ENCODE results near the gene KRT7.
"Not testable (repeated sequence)": the region's sequence is repeated elsewhere in the genome, so short reads cannot be mapped to it uniquely, and the experiment has no call there.

KRT7 gene

DNA sequence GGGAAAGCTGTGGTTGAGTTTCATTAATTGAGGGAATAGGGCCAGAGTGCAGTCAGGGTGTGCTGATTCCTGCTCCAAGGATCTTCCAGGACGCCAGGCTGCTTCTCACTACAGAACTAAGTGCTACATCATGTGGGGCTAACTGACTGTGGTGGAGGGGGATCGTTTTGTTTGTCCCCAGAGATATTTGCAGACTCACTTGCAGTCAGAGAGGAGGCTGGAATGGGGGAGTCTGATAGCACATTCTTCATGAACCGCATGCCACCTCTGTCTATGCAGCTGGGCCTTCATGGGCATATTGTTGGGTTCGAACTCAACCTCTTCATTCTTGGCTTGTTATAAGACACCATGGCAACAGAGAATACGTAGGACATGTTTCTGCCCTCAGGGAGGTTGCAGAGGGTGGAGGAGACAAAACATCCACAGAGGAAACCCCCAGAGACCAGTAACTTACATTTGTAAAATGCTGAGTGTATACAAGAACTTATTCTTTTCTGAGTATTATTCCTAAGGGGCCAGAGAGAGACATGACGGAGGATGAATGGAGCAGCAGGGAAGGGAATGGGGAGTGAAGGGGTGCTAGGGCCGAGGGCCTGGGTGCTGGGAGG lies 13.0 kb downstream of the KRT7 start:
- no peak for DNase-seq

- no peak for DNase-seq
Measured at GRCh38 chr12:52246720-52247621, 13.9 kb downstream of the KRT7 start.

DNA sequence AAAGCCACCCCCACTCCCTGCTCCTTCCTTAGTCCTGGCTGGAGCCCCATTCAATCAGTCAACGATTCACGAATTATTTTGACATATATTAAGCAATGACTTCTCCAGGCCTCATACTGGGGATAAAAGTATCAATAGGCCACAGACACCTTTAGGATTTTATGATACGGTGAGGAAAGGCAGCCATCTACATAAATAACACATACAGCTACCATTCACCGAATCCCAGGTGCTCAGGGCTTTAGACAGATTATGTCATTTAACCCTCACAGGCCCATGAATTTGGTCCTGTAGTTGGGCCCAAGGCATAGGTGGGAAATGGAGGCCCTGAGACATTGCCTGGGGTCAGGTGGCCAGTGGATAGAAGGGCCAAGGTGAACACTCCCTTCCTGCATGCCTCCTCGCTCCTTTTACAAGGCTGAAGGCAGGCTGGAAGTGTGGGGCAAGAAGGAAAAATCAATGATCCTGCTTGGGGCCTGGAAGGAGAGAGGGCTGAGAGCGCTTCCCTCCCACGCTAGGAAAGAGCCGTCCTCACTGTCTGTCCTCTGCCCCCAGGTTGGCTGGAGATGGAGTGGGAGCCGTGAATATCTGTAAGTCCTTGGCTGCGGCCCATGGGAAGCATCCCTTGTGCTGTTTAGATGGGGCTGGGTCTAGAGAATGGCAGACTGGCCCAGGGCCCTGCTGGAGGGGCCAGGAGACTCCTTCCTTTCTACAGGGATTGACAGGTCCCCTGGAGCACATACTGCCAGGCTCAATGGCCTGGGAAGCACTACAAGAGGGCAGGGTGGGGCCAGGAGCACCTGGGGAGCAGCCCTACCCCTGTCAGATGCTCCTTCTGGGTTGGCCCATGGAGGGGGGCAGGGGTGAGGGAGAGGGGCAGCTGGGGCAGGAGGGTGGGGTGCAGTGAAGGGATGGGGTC lies 14.8 kb downstream of the KRT7 start:
- no peak for DNase-seq

GRCh38 chr12:52248541-52249461 lies 15.8 kb downstream of the KRT7 start:
- DNase-seq: no peak

- no peak for DNase-seq
Measured at GRCh38 chr12:52249511-52250047, 16.5 kb downstream of the KRT7 start.

GRCh38 chr12:52250048-52250990 lies 17.3 kb downstream of the KRT7 start:
- DNase-seq: no peak

GRCh38 chr12:52251367-52252051 lies 18.5 kb downstream of the KRT7 start:
- DNase-seq: no peak

DNA sequence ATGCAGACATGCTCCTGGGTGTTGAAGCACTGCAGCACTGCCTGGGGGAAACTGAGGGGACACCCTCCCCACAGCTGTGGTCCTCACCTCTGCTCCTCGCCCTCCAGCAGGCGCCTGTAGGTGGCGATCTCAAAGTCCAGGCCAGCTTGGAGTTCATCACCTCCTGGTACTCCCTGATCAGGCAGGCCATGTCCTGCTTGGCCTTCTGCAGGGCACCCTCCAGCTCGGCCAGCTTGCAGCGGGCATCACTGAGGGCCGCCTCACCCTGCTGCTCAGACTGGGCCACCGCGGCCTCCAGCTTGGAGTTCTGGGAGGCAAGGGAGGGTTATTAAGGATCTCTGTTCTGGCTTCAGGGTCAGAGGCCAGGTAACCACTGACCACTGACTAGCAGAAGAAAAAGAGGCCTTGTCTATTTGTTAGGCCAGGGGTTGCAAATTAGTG lies 19.2 kb downstream of the KRT7 start:
- peak in 1 of 2 experiments; percentile 19 for DNase-seq

- DNase-seq: no peak
Measured at GRCh38 chr12:52252728-52253343, 19.8 kb downstream of the KRT7 start.

DNA sequence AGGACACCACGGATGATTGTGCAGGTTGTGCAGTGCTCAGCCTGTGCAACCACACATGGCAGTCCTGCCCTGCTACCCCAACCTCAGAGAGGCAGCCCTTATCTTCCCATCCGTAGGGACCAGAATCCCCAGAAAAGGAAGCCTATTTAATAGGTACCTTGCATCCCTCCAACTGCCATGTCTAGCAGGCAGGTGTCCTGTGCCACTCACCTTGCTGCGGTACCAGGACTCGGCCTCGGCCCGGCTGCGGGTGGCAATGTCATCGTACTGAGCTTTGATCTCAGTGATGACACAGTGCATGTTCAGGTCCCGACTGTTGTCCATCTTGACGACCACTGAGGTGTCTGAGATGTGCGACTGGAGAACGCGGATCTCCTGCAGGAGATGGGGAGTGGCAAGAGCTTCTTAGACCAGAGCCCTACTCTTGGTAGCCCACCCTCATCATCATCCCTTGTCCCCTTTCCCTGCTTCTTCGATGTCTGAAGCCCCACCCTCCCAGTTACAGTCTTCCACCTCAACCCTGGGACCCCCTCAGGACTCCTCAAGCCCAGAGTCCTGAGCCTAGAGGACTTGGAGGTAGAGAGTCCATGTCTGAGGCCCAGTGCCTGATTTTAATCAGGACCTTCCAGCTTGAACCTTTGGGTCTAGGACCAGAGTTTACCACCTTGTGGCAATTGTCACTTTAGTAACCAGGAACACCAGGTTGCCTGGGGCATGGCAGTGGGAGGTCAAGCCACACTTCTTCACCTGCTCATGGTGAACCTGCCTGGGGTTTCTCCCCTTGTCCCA lies 20.5 kb downstream of the KRT7 start:
- no peak for DNase-seq

GRCh38 chr12:52254180-52254964 lies 21.3 kb downstream of the KRT7 start:
- no peak for DNase-seq

DNA sequence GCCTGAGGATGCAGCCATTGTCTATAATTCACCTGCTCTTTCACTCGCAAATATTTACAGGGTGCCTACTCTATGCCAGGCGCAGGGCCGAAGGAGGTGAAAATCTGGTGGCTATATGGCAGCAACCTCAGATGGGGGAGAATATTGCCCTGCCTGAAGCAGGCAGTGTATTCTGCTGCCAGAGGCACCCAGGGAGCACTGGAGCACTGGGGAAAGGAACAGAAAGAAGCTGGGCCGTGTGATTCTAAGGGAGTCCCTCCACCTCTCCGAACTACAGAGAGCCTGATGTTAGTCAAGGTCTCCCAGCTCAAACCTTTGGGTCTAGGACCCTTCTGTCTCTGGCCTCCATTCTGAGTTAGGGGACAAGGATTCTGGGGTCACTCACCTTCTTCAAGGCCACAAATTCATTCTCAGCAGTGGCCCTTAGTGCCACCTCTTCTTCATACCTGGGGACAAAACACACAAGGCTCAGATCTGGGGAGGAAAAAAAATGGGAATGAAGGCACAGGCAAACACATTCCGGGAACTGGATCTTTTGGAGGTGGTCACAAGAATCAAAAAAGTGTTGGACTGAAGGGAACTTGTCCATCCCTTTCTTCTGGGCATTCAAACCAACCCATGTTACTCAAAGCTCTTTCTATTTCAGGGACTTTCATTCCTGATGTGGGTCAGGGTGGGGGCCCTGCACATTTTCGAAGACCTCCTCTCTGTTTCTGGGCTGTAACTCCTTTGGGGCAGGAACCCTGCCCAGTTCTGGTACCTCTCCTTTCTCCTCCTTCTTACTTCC lies 22.1 kb downstream of the KRT7 start:
- no peak for DNase-seq

- no peak for DNase-seq
Measured at GRCh38 chr12:52255926-52256583, 23.0 kb downstream of the KRT7 start.

DNA sequence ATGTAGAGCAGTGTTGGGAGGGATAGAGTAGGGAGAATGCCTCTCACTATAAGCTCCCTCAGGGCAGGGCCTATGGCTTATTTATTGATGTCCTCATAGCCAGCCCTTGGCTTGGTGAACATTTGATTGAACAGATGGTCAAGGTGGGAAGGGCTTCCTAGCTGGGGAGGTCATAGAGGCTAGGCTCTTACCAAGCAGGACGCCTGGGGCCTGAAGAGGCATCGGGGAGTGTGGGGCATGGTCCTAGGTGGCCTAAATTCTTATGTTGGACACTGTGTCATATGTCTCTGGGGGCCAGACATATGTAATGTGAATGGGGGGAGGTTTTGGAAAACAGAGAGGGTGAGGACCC lies 23.5 kb downstream of the KRT7 start:
- no peak for DNase-seq

GRCh38 chr12:52257074-52257551 lies 24.1 kb downstream of the KRT7 start:
- DNase-seq: no peak

DNA sequence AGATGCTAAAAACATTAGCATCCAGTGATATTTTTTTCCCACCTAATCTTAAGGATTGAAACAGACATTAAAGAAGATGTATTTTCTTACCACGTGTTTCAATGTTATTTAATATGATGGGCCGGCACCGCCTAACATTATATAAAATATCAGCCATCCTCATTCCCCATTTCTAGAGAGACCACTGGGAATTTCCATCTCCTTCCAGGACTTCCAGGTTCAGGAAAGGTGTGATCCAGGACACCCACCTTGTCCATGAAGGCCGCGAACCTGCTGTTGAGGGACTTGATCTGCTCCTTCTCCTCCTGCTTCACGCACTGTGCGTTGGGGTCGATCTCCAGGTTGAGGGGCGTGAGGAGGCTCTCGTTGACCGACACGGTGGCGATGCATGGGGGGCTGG lies 24.9 kb downstream of the KRT7 start:
- not testable (repeated sequence) for DNase-seq
